ENCODE data around the gene PHIP.

PHIP gene

DNA sequence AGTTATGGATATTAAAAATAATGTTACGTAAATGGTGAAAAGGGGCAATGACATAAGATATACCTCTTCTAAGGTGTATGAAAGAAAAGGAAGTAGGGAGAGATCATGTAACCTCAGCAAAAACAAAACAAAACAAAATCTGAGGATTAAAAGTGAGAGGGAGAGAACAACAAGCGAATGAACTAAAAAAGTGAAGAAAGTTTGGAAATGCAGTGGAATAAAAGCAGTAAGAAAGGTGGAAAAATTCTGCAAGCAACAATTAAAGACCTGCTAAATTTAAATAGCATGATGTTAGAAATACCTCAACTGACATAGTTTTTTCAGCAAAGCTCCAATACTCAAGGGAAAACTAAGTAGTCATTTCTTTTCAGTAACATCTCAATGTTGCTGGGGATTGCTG is 48.0 kb downstream of the PHIP start:
- Histone ChIP-seq H3K4ac (ENCODE audit: low read length) (no peak overlapping the region), H3K4me2 (ENCODE audit: insufficient read depth, low read length, poor library complexity, severe bottlenecking) (no peak overlapping the region), H2BK15ac (ENCODE audit: low read length) (no peak overlapping the region), H3K23ac (ENCODE audit: low read depth, low read length, poor library complexity) (no peak overlapping the region), H2BK5ac (ENCODE audit: low read length) (no peak overlapping the region), H3K4me3 (ENCODE audit: low read length in 2 of 2) (no peak overlapping the region), H3K18ac (ENCODE audit: low read length) (no peak overlapping the region), H3K9ac (ENCODE audit: low read depth, low read length, poor library complexity) (no peak overlapping the region), H4K91ac (ENCODE audit: low read depth, low read length, poor library complexity) (no peak overlapping the region), H2AK5ac (ENCODE audit: low read depth, low read length) (no peak overlapping the region), H3K27me3 (ENCODE audit: control insufficient read depth in 3 of 3, insufficient read depth in 3 of 3, low read depth in 1 of 3, low read length in 3 of 3) (no peaks in the 10 kb centered on the region), H3K27ac (replicated peaks; ENCODE audit: low read length) (no peak overlapping the region), H4K8ac (ENCODE audit: low read depth, low read length) (no peak overlapping the region), H3K79me1 (ENCODE audit: low read depth, low read length) (no peaks in the 10 kb centered on the region), H3K4me1 (ENCODE audit: control insufficient read depth in 2 of 2, insufficient read depth in 1 of 2, low read depth in 1 of 2, low read length in 2 of 2) (peaks cover 0 to 9% of the 10 kb centered on the region in 2 donors), H2BK12ac (ENCODE audit: low read length) (no peak overlapping the region), H3K14ac (ENCODE audit: low read length) (no peak overlapping the region), H3K36me3 (replicated peaks in 1 of 2; ENCODE audit: control insufficient read depth in 2 of 2, insufficient read depth in 2 of 2, low read length in 2 of 2) (peaks cover 5 to 95% of the 10 kb centered on the region in 2 donors), H2AFZ (ENCODE audit: low read length) (no peak overlapping the region), H3K9me3 (replicated peaks in 1 of 2; ENCODE audit: control insufficient read depth in 2 of 2, insufficient read depth in 1 of 2, low read depth in 1 of 2, low read length in 2 of 2) (peaks cover 0 to 2% of the 10 kb centered on the region in 2 donors), H2BK120ac (ENCODE audit: low read depth, low read length) (no peak overlapping the region)
- WGBS, 2 donors (ENCODE audit: extremely low coverage in 2 of 2, insufficient read length in 2 of 2, insufficient replicate concordance in 1 of 2), result 100% methylated on average over 1 of the region's 2 CpGs
- no peak for DNase-seq (ENCODE audit: low spot score)

DNA sequence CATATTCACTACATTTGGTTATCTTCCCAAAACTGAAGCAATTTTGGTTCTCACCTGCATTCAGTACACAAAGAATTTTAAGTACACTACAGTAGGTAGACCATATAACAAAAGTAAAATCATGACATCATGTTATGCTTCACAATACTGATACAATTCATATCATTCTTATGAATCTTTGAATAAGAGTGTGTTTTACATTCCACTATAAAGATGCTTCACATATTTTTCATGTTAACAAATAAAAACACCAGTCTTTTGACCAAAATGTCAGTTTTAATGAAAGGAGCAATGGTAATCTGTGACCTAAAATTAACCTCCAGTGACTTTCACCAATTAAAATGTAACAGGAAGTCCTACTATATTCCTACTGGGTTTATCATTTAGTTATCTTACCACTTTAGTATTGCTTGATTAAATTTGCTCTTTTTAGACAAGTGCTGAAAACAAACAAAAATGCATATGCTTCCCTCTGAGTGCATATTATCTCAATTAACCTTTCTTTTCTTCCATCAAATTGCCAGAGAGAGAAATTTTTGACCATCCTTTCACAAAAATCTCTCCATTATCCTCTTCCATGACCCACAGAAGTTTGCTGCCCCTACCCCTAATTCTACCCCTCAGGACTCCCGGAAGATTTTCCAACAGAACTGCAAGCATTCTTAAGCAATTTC is 49.3 kb downstream of the PHIP start:
- Histone ChIP-seq H3K18ac (ENCODE audit: low read length) (no peak overlapping the region), H3K9ac (ENCODE audit: low read depth, low read length, poor library complexity) (no peak overlapping the region), H3K23ac (ENCODE audit: low read depth, low read length, poor library complexity) (no peak overlapping the region), H3K4ac (ENCODE audit: low read length) (no peak overlapping the region), H2BK5ac (ENCODE audit: low read length) (no peak overlapping the region), H3K27ac (replicated peaks; ENCODE audit: low read length) (no peak overlapping the region), H3K79me1 (ENCODE audit: low read depth, low read length) (no peaks in the 10 kb centered on the region), H3K4me2 (ENCODE audit: insufficient read depth, low read length, poor library complexity, severe bottlenecking) (no peak overlapping the region), H3K4me1 (ENCODE audit: control insufficient read depth in 2 of 2, insufficient read depth in 1 of 2, low read depth in 1 of 2, low read length in 2 of 2) (peaks cover 0 to 6% of the 10 kb centered on the region in 2 donors), H3K4me3 (ENCODE audit: low read length in 2 of 2) (no peak overlapping the region), H4K8ac (ENCODE audit: low read depth, low read length) (no peak overlapping the region), H3K27me3 (ENCODE audit: control insufficient read depth in 3 of 3, insufficient read depth in 3 of 3, low read depth in 1 of 3, low read length in 3 of 3) (no peaks in the 10 kb centered on the region), H2AK5ac (ENCODE audit: low read depth, low read length) (no peak overlapping the region), H3K14ac (ENCODE audit: low read length) (no peak overlapping the region), H2BK12ac (ENCODE audit: low read length) (no peak overlapping the region), H2BK120ac (ENCODE audit: low read depth, low read length) (no peak overlapping the region), H3K9me3 (replicated peaks in 1 of 2; ENCODE audit: control insufficient read depth in 2 of 2, insufficient read depth in 1 of 2, low read depth in 1 of 2, low read length in 2 of 2) (no peaks in the 10 kb centered on the region), H4K91ac (ENCODE audit: low read depth, low read length, poor library complexity) (no peak overlapping the region), H2BK15ac (ENCODE audit: low read length) (no peak overlapping the region), H3K36me3 (replicated peaks in 1 of 2; ENCODE audit: control insufficient read depth in 2 of 2, insufficient read depth in 2 of 2, low read length in 2 of 2) (peaks cover 5 to 94% of the 10 kb centered on the region in 2 donors), H2AFZ (ENCODE audit: low read length) (no peak overlapping the region)
- WGBS, 2 donors (ENCODE audit: extremely low coverage in 2 of 2, insufficient read length in 2 of 2, insufficient replicate concordance in 1 of 2), result no CpG with 5 or more reads among the region's 1 CpG
- DNase-seq (ENCODE audit: low spot score), result no peak

DNA sequence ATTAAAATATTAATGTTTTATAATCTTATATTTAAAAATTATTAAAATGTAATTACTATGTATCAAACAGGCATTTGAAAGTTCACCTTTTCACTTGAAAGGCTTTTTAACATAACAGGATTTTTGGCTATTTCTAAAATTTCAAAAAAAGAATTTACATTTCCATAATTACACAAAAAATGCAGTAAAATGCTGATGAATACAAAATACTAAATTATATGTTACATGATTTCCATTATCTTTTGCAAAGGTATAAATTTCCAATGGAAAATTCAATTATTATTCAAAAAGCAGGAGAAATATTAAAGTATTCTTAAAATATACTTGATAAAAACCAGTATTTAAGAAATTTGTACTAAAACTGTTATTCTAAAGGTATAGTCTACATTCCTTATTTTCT is 66.1 kb downstream of the PHIP start:
- Histone ChIP-seq H3K27me3 (ENCODE audit: control insufficient read depth in 3 of 3, insufficient read depth in 3 of 3, low read depth in 1 of 3, low read length in 3 of 3) (no peaks in the 10 kb centered on the region), H3K23ac (ENCODE audit: low read depth, low read length, poor library complexity) (no peak overlapping the region), H3K9ac (ENCODE audit: low read depth, low read length, poor library complexity) (no peak overlapping the region), H4K91ac (ENCODE audit: low read depth, low read length, poor library complexity) (no peak overlapping the region), H3K4me3 (ENCODE audit: low read length in 2 of 2) (no peak overlapping the region), H3K4ac (ENCODE audit: low read length) (no peak overlapping the region), H3K9me3 (replicated peaks in 1 of 2; ENCODE audit: control insufficient read depth in 2 of 2, insufficient read depth in 1 of 2, low read depth in 1 of 2, low read length in 2 of 2) (no peaks in the 10 kb centered on the region), H2AK5ac (ENCODE audit: low read depth, low read length) (no peak overlapping the region), H4K8ac (ENCODE audit: low read depth, low read length) (no peak overlapping the region), H3K4me1 (ENCODE audit: control insufficient read depth in 2 of 2, insufficient read depth in 1 of 2, low read depth in 1 of 2, low read length in 2 of 2) (no peaks in the 10 kb centered on the region), H3K14ac (ENCODE audit: low read length) (no peak overlapping the region), H2BK15ac (ENCODE audit: low read length) (no peak overlapping the region), H2BK120ac (ENCODE audit: low read depth, low read length) (no peak overlapping the region), H2BK12ac (ENCODE audit: low read length) (no peak overlapping the region), H3K18ac (ENCODE audit: low read length) (no peak overlapping the region), H3K27ac (replicated peaks; ENCODE audit: low read length) (no peak overlapping the region), H3K4me2 (ENCODE audit: insufficient read depth, low read length, poor library complexity, severe bottlenecking) (no peak overlapping the region), H2AFZ (ENCODE audit: low read length) (no peak overlapping the region), H2BK5ac (ENCODE audit: low read length) (no peak overlapping the region), H3K36me3 (replicated peaks in 1 of 2; ENCODE audit: control insufficient read depth in 2 of 2, insufficient read depth in 2 of 2, low read length in 2 of 2) (peaks cover 4 to 100% of the 10 kb centered on the region in 2 donors), H3K79me1 (ENCODE audit: low read depth, low read length) (no peaks in the 10 kb centered on the region)
- DNase-seq (ENCODE audit: low spot score), result no peak

DNA sequence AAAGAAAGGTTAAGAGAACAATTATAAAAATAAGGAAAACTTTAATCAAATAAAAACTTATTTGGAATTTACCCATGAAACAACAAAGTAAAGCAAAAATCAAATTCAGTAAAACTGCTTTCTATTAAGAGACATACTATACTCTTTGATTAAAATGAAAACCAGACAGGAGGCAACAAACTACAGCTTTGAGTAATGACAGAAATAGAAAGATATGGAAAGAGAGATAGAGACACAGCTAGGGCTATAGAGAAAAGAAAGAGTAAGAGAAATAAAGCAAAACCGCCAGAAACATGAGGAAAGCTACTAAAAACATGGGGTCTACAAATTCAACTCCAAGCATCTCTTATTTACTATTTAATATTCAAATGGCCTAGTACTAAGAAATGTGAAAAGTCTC is 67.6 kb downstream of the PHIP start:
- no peaks in the 10 kb centered on the region for H3K79me1 ChIP-seq (ENCODE audit: low read depth, low read length)
- H4K8ac ChIP-seq (ENCODE audit: low read depth, low read length), result no peak overlapping the region
- H2BK5ac ChIP-seq (ENCODE audit: low read length), result no peak overlapping the region
- H3K4me3 ChIP-seq (ENCODE audit: low read length in 2 of 2), result no peak overlapping the region
- no peak for DNase-seq (ENCODE audit: low spot score)
- no peak overlapping the region for H2AFZ ChIP-seq (ENCODE audit: low read length)
- no peak overlapping the region for H3K18ac ChIP-seq (ENCODE audit: low read length)
- H3K27me3 ChIP-seq (ENCODE audit: control insufficient read depth in 3 of 3, insufficient read depth in 3 of 3, low read depth in 1 of 3, low read length in 3 of 3), result no peaks in the 10 kb centered on the region
- no peaks in the 10 kb centered on the region for H3K4me1 ChIP-seq (ENCODE audit: control insufficient read depth in 2 of 2, insufficient read depth in 1 of 2, low read depth in 1 of 2, low read length in 2 of 2)
- peaks cover 0 to 99% of the 10 kb centered on the region in 2 donors for H3K36me3 ChIP-seq (replicated peaks in 1 of 2; ENCODE audit: control insufficient read depth in 2 of 2, insufficient read depth in 2 of 2, low read length in 2 of 2)
- H3K4ac ChIP-seq (ENCODE audit: low read length), result no peak overlapping the region
- H3K9me3 ChIP-seq (replicated peaks in 1 of 2; ENCODE audit: control insufficient read depth in 2 of 2, insufficient read depth in 1 of 2, low read depth in 1 of 2, low read length in 2 of 2), result no peaks in the 10 kb centered on the region
- no peak overlapping the region for H3K27ac ChIP-seq (replicated peaks; ENCODE audit: low read length)
- no peak overlapping the region for H2BK12ac ChIP-seq (ENCODE audit: low read length)
- H2BK120ac ChIP-seq (ENCODE audit: low read depth, low read length), result no peak overlapping the region
- H3K4me2 ChIP-seq (ENCODE audit: insufficient read depth, low read length, poor library complexity, severe bottlenecking), result no peak overlapping the region
- no peak overlapping the region for H2BK15ac ChIP-seq (ENCODE audit: low read length)
- H2AK5ac ChIP-seq (ENCODE audit: low read depth, low read length), result no peak overlapping the region
- no peak overlapping the region for H4K91ac ChIP-seq (ENCODE audit: low read depth, low read length, poor library complexity)
- no peak overlapping the region for H3K14ac ChIP-seq (ENCODE audit: low read length)
- H3K9ac ChIP-seq (ENCODE audit: low read depth, low read length, poor library complexity), result no peak overlapping the region
- no CpG with 5 or more reads among the region's 1 CpG for WGBS, 2 donors (ENCODE audit: extremely low coverage in 2 of 2, insufficient read length in 2 of 2, insufficient replicate concordance in 1 of 2)
- no peak overlapping the region for H3K23ac ChIP-seq (ENCODE audit: low read depth, low read length, poor library complexity)
